ENCODE measurements around the gene TAMALIN. TPM values are rescaled to one million over a fixed set of nuclear protein-coding genes. Genes with fewer than 3 reads are reported as not detected.
"Not testable (repeated sequence)": the region's sequence is repeated elsewhere in the genome, so short reads cannot be mapped to it uniquely, and the experiment has no call there.

The TAMALIN gene
- total RNA-seq, 4 donors from 2014 or later: 11.8 to 18.0 (median 16.1) TPM

- H3K36me3 ChIP-seq: peaks cover 0 to 32% of the 10 kb centered on the region in 2 donors
- H3K27me3 ChIP-seq: no peaks in the 10 kb centered on the region
- 88 to 93% methylated on average over 3 to 6 of the region's 8 CpGs for WGBS, 2 donors (ENCODE audit: low coverage in 1 of 2)
- H3K27ac ChIP-seq: no peak overlapping the region
- H3K9me3 ChIP-seq: no peaks in the 10 kb centered on the region
- no peak for TF ChIP-seq POLR2A (IDR thresholded peaks at IDR 0.05)
- H3K4me3 ChIP-seq: no peak overlapping the region
- peaks cover 8 to 54% (median 27%) of the 10 kb centered on the region in 3 donors for H3K4me1 ChIP-seq
- no peak for ATAC-seq
These were observed 31.6 kb upstream of the TAMALIN start for GRCh38 chr12:51975196-51975595.

- Histone ChIP-seq H3K27me3 (no peaks in the 10 kb centered on the region), H3K36me3 (peaks cover 0 to 42% of the 10 kb centered on the region in 2 donors), H3K4me3 (no peak overlapping the region), H3K27ac (no peak overlapping the region), H3K4me1 (peaks cover 8 to 45% (median 27%) of the 10 kb centered on the region in 3 donors), H3K9me3 (no peaks in the 10 kb centered on the region)
- TF ChIP-seq CTCF (IDR thresholded peaks at IDR 0.05) (no peak), EP300 (IDR thresholded peaks at IDR 0.05) (no peak), POLR2AphosphoS5 (IDR thresholded peaks at IDR 0.05) (no peak), POLR2A (IDR thresholded peaks at IDR 0.05) (no peak)
- ATAC-seq: no peak
- WGBS, 2 donors (ENCODE audit: low coverage in 1 of 2): 82 to 91% methylated on average over 4 to 10 of the region's 10 CpGs
These were observed 30.2 kb upstream of the TAMALIN start for GRCh38 chr12:51976376-51977160.

GRCh38 chr12:51977320-51977753 lies 29.4 kb upstream of the TAMALIN start:
- peaks cover 0 to 49% of the 10 kb centered on the region in 2 donors for H3K36me3 ChIP-seq
- H3K4me1 ChIP-seq: peaks cover 8 to 38% (median 22%) of the 10 kb centered on the region in 3 donors
- 97 to 98% methylated on average over 7 to 8 of the region's 8 CpGs for WGBS, 2 donors (ENCODE audit: low coverage in 1 of 2)
- TF ChIP-seq POLR2A (IDR thresholded peaks at IDR 0.05) (no peak), POLR2AphosphoS5 (IDR thresholded peaks at IDR 0.05) (no peak), EP300 (IDR thresholded peaks at IDR 0.05) (no peak), CTCF (IDR thresholded peaks at IDR 0.05) (no peak)
- no peaks in the 10 kb centered on the region for H3K9me3 ChIP-seq
- ATAC-seq: no peak
- no peak overlapping the region for H3K27ac ChIP-seq
- no peak overlapping the region for H3K4me3 ChIP-seq
- H3K27me3 ChIP-seq: no peaks in the 10 kb centered on the region

- H3K27me3 ChIP-seq, H3K27ac ChIP-seq, H3K4me3 ChIP-seq, ATAC-seq, H3K9me3 ChIP-seq: not testable (repeated sequence)
- 78 to 100% methylated on average over 1 to 4 of the region's 5 CpGs for WGBS, 2 donors (ENCODE audit: low coverage in 1 of 2)
- Histone ChIP-seq H3K4me1 (peaks cover 0 to 18% (median 3%) of the 10 kb centered on the region in 3 donors), H3K36me3 (peaks cover 0 to 69% of the 10 kb centered on the region in 2 donors)
These were observed 27.4 kb upstream of the TAMALIN start for GRCh38 chr12:51979306-51979705.

- H3K9me3 ChIP-seq: no peaks in the 10 kb centered on the region
- no peak overlapping the region for H3K4me3 ChIP-seq
- H3K4me1 ChIP-seq: peaks cover 0 to 9% (median 0%) of the 10 kb centered on the region in 3 donors
- no peak overlapping the region for H3K27ac ChIP-seq
- TF ChIP-seq CTCF (IDR thresholded peaks at IDR 0.05) (peak; percentile 89 to 96 (median 92)), POLR2AphosphoS5 (IDR thresholded peaks at IDR 0.05) (no peak)
- peaks cover 0 to 77% of the 10 kb centered on the region in 2 donors for H3K36me3 ChIP-seq
- WGBS, 2 donors (ENCODE audit: low coverage in 1 of 2): 40 to 51% methylated on average over 5 to 7 of the region's 7 CpGs
- H3K27me3 ChIP-seq: no peaks in the 10 kb centered on the region
- ATAC-seq: peak; percentile 85
These were observed 26.5 kb upstream of the TAMALIN start for GRCh38 chr12:51980051-51980808.

Data from gastroesophageal sphincter (tissue), 4 donors.